Small intestine (tissue), 7 donors: ENCODE data around the gene COL16A1. TPM values are rescaled to one million over a fixed set of nuclear protein-coding genes. Genes with fewer than 3 reads are reported as not detected.
"Not testable (repeated sequence)": the region's sequence is repeated elsewhere in the genome, so short reads cannot be mapped to it uniquely, and the experiment has no call there.

ENCODE experiments used
- DNase-seq, 2 donors: peaks; one replicate each; pipeline versions ENCODE4 v3.0.0 to v3.0.0-alpha.2; 2013
- FAIRE-seq: peaks from 2 replicates; lab custom pipeline; 2012; peaks lifted over from hg19 to GRCh38; lab: Jason Lieb, UNC
- H3K27ac ChIP-seq, 3 donors: one replicate each; pipeline ENCODE4 v1.5.1; 2013; ENCODE audit warnings: low read length in 2 of 3, mild to moderate bottlenecking in 2 of 3, control low read depth in 1 of 3, inconsistent platforms in 1 of 3, low read depth in 1 of 3, moderate library complexity in 1 of 3
- H3K27me3 ChIP-seq, 3 donors: one replicate each; pipeline ENCODE4 v1.6.1; 2013; ENCODE audit warnings: low read length in 3 of 3, inconsistent platforms in 1 of 3; ENCODE audit not compliant: control insufficient read depth in 3 of 3, insufficient read depth in 3 of 3
- H3K36me3 ChIP-seq, 3 donors: one replicate each; pipeline ENCODE4 v1.6.1; 2013; ENCODE audit warnings: low read length in 3 of 3, inconsistent platforms in 1 of 3, low read depth in 1 of 3, mild to moderate bottlenecking in 1 of 3, moderate library complexity in 1 of 3; ENCODE audit not compliant: control insufficient read depth in 3 of 3, insufficient read depth in 2 of 3
- H3K4me1 ChIP-seq, 3 donors: one replicate each; pipeline ENCODE4 v1.6.1; 2013; ENCODE audit warnings: low read length in 2 of 3, inconsistent platforms in 1 of 3, low read depth in 1 of 3, mild to moderate bottlenecking in 1 of 3, moderate library complexity in 1 of 3; ENCODE audit not compliant: control insufficient read depth in 3 of 3, insufficient read depth in 2 of 3
- H3K4me3 ChIP-seq, 3 donors: one replicate each; pipeline ENCODE4 v1.5.1; 2013; ENCODE audit warnings: low read length in 3 of 3, control low read depth in 1 of 3, inconsistent platforms in 1 of 3, low read depth in 1 of 3, mild to moderate bottlenecking in 1 of 3, moderate library complexity in 1 of 3
- H3K9me3 ChIP-seq, 2 donors: one replicate each; pipeline ENCODE4 v1.6.1; 2013; ENCODE audit warnings: low read depth in 1 of 2, low read length in 1 of 2; ENCODE audit not compliant: control insufficient read depth in 2 of 2, insufficient read depth in 1 of 2
- whole genome bisulfite sequencing, 3 donors: extraction: QIAGEN DNeasy Blood & Tissue Kit; methylation state at CpG; one replicate each; pipeline ENCODE4 v1.1.7; 2013; 5-methylcytosine and 5-hydroxymethylcytosine counted together
- polyA plus RNA-seq, 4 donors: library from polyadenylated mRNA; stranded (reverse) in 3 of 4; unstranded in 1 of 4; fragments of 200-250 nt in 3 of 4; fragments of 120-200 nt in 1 of 4; gene quantifications; one replicate each; pipeline versions ENCODE4 v1.2.1 to v1.2.3, GENCODE V29; 2013
- donor health status: healthy with polysubstance abuse.
- donor health status: control.
- donor health status: control.
- donor health status: Bipolar disorder and iron deficiency.
- donor health status: healthy.

The COL16A1 gene
- polyA plus RNA-seq, 4 donors, result 12.3 to 124 (median 16.7) TPM

GRCh38 chr1:31707059-31707600, 3.3 kb upstream of the COL16A1 start:
- not testable (repeated sequence) for H3K27ac ChIP-seq, H3K9me3 ChIP-seq, FAIRE-seq, H3K36me3 ChIP-seq, DNase-seq, H3K4me3 ChIP-seq
- H3K27me3 ChIP-seq, result peaks cover 0 to 14% (median 0%) of the 10 kb centered on the region in 3 donors
- 77 to 85% (median 84%) methylated on average over 4 of the region's 4 CpGs for whole genome bisulfite sequencing, 3 donors
- H3K4me1 ChIP-seq, result peaks cover 0 to 35% (median 5%) of the 10 kb centered on the region in 3 donors

GRCh38 chr1:31706384-31707058, 2.7 kb upstream of the COL16A1 start:
- no peak for DNase-seq
- FAIRE-seq, result no peak
- Histone ChIP-seq H3K27ac (no peak overlapping the region), H3K4me1 (peaks cover 0 to 37% (median 5%) of the 10 kb centered on the region in 3 donors), H3K36me3 (peaks cover 0 to 5% (median 0%) of the 10 kb centered on the region in 3 donors), H3K27me3 (peaks cover 0 to 14% (median 0%) of the 10 kb centered on the region in 3 donors), H3K4me3 (no peak overlapping the region), H3K9me3 (no peaks in the 10 kb centered on the region)
- 70 to 79% (median 76%) methylated on average over 15 of the region's 15 CpGs for WGBS, 3 donors

GRCh38 chr1:31705080-31705866, 1.5 kb upstream of the COL16A1 start:
- Histone ChIP-seq H3K27me3 (peaks cover 0 to 14% (median 0%) of the 10 kb centered on the region in 3 donors), H3K27ac (peak overlapping the region; percentile 25 to 93 (median 71)), H3K9me3 (no peaks in the 10 kb centered on the region), H3K4me1 (peaks cover 0 to 48% (median 5%) of the 10 kb centered on the region in 3 donors), H3K36me3 (peaks cover 0 to 12% (median 0%) of the 10 kb centered on the region in 3 donors), H3K4me3 (peak overlapping the region in 2 of 3 donors; percentile 6 to 70)
- peak; percentile 41 to 84 for DNase-seq
- WGBS, 3 donors, result 26 to 32% (median 28%) methylated on average over 23 of the region's 23 CpGs
- FAIRE-seq, result no peak

- 3 to 8% (median 8%) methylated on average over 17 to 19 of the region's 19 CpGs for WGBS, 3 donors
- peak overlapping the region in 2 of 3 donors; percentile 6 to 70 for H3K4me3 ChIP-seq
- no peak for FAIRE-seq
These were observed 658 bp upstream of the COL16A1 start for GRCh38 chr1:31704271-31705079.

GRCh38 chr1:31702836-31703404, 897 bp downstream of the COL16A1 start:
- peak overlapping the region in 2 of 3 donors; percentile 70 to 93 for H3K27ac ChIP-seq
- no peaks in the 10 kb centered on the region for H3K9me3 ChIP-seq
- H3K4me3 ChIP-seq, result peak overlapping the region in 1 of 3 donors; percentile 70
- H3K4me1 ChIP-seq, result peaks cover 0 to 52% (median 5%) of the 10 kb centered on the region in 3 donors
- peaks cover 0 to 5% (median 0%) of the 10 kb centered on the region in 3 donors for H3K27me3 ChIP-seq
- FAIRE-seq (no peak), DNase-seq (no peak)
- WGBS, 3 donors, result 72 to 84% (median 79%) methylated on average over 8 of the region's 8 CpGs
- H3K36me3 ChIP-seq, result peaks cover 0 to 31% (median 0%) of the 10 kb centered on the region in 3 donors

More at GRCh38 chr1:31704271-31705079, 658 bp upstream of the COL16A1 start:
- Histone ChIP-seq H3K27me3 (peaks cover 0 to 14% (median 0%) of the 10 kb centered on the region in 3 donors), H3K27ac (peak overlapping the region; percentile 25 to 93 (median 71)), H3K9me3 (no peaks in the 10 kb centered on the region), H3K4me1 (peaks cover 0 to 52% (median 5%) of the 10 kb centered on the region in 3 donors), H3K36me3 (peaks cover 0 to 20% (median 0%) of the 10 kb centered on the region in 3 donors)
- DNase-seq, result peak; percentile 56 to 70

- Histone ChIP-seq H3K27me3 (peaks cover 0 to 5% (median 0%) of the 10 kb centered on the region in 3 donors), H3K4me3 (peak overlapping the region in 1 of 3 donors; percentile 12), H3K4me1 (peaks cover 0 to 52% (median 5%) of the 10 kb centered on the region in 3 donors), H3K27ac (peak overlapping the region in 2 of 3 donors; percentile 75 to 93), H3K9me3 (no peaks in the 10 kb centered on the region), H3K36me3 (peaks cover 0 to 48% (median 0%) of the 10 kb centered on the region in 3 donors)
- WGBS, 3 donors, result 41 to 47% (median 43%) methylated on average over 10 of the region's 10 CpGs
- DNase-seq (peak; percentile 43 to 97), FAIRE-seq (no peak)
These were observed 2.6 kb downstream of the COL16A1 start for GRCh38 chr1:31701091-31701736.

GRCh38 chr1:31700468-31701090, 3.2 kb downstream of the COL16A1 start:
- Histone ChIP-seq H3K27ac (peak overlapping the region in 2 of 3 donors; percentile 17 to 93), H3K27me3 (peaks cover 0 to 5% (median 0%) of the 10 kb centered on the region in 3 donors), H3K36me3 (peaks cover 0 to 55% (median 0%) of the 10 kb centered on the region in 3 donors), H3K4me3 (no peak overlapping the region), H3K4me1 (peaks cover 0 to 51% (median 5%) of the 10 kb centered on the region in 3 donors), H3K9me3 (no peaks in the 10 kb centered on the region)
- FAIRE-seq (no peak), DNase-seq (no peak)
- 69 to 81% (median 72%) methylated on average over 7 of the region's 7 CpGs for WGBS, 3 donors
